ENCODE results near the gene ZBTB44. TPM values are rescaled to one million over a fixed set of nuclear protein-coding genes. Genes with fewer than 3 reads are reported as not detected.
"Not testable (repeated sequence)": the region's sequence is repeated elsewhere in the genome, so short reads cannot be mapped to it uniquely, and the experiment has no call there.

The ZBTB44 gene
- total RNA-seq, 2 donors from 2014 or later = 27.7 to 48.5 TPM

GRCh38 chr11:130194241-130195023 is 120.3 kb downstream of the ZBTB44 start:
- TF ChIP-seq CTCF (IDR thresholded peaks at IDR 0.05) = no peak
- Histone ChIP-seq H3K9me3 (no peaks in the 10 kb centered on the region), H3K36me3 (no peaks in the 10 kb centered on the region), H3K4me3 (no peak overlapping the region), H3K27me3 (no peaks in the 10 kb centered on the region), H3K4me1 (no peaks in the 10 kb centered on the region), H3K27ac (no peak overlapping the region)
- no peak for DNase-seq (ENCODE audit: low spot score)

DNA sequence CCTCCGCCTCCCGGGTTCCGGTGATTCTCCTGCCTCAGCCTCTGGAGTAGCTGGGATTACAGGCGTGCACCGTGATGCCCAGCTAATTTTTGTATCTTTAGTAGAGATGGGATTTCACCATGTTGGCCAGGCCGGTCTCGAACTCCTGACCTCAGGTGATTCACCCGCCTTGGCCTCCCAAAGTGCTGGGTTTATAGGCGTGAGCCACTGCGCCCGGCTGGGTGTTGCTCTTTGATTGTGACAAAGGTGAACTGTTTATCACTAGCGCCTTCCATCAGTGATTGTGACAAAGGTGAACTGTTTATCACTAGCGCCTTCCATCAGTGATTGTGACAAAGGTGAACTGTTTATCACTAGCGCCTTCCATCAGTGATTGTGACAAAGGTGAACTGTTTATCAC is 121.2 kb downstream of the ZBTB44 start:
- not testable (repeated sequence) for DNase-seq (ENCODE audit: low spot score); H3K27ac ChIP-seq; H3K27me3 ChIP-seq; H3K4me3 ChIP-seq; H3K36me3 ChIP-seq; H3K4me1 ChIP-seq; H3K9me3 ChIP-seq

DNA sequence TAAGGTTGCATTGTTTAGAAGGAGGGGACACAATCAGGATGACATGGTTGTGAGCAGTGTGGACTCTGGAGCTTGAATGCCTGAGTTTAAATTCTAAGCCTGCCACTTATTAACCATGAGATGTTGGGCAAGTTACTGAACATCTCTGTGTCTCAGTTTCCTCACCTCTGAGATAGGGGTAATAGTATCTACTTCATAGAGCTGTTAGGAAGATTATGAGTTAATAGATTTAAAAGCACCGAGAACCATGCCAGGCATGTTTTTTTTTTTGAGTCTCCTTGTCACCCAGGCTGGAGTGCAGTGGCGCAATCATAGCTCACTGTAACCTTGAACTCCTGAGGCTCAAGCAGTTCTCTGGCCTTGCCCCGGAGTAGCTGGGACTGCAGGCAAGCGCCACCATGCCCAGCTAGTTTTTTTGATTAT is 121.9 kb downstream of the ZBTB44 start:
- no peak overlapping the region for H3K27ac ChIP-seq
- H3K4me1 ChIP-seq = no peaks in the 10 kb centered on the region
- TF ChIP-seq CTCF (IDR thresholded peaks at IDR 0.05) = no peak
- no peaks in the 10 kb centered on the region for H3K36me3 ChIP-seq
- no peaks in the 10 kb centered on the region for H3K9me3 ChIP-seq
- DNase-seq (ENCODE audit: low spot score) = no peak
- H3K27me3 ChIP-seq = no peaks in the 10 kb centered on the region
- no peak overlapping the region for H3K4me3 ChIP-seq

- Histone ChIP-seq H3K27me3 (no peaks in the 10 kb centered on the region), H3K9me3 (no peaks in the 10 kb centered on the region), H3K36me3 (no peaks in the 10 kb centered on the region), H3K4me3 (no peak overlapping the region), H3K27ac (no peak overlapping the region), H3K4me1 (no peaks in the 10 kb centered on the region)
- TF ChIP-seq CTCF (IDR thresholded peaks at IDR 0.05) = no peak
- no peak for DNase-seq (ENCODE audit: low spot score)
Observed at GRCh38 chr11:130191896-130192295, 122.8 kb downstream of the ZBTB44 start.

DNA sequence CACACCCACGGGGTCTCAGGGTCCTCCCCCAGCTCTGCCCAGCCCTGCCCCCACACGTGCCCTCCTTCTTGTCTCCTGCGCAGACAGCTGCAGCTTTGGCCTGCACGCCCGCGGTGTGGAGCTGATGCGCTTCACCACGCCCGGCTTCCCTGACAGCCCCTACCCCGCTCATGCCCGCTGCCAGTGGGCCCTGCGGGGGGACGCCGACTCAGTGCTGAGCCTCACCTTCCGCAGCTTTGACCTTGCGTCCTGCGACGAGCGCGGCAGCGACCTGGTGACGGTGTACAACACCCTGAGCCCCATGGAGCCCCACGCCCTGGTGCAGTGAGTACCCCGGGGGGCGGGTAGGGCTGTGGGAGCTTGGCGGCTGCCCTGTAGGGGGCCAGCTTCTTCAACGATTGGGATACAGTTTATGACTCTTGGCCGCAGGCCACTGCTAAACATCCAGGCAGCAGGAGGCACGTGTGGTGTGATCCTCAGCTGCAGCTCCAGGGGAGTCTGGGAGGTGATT is 124.3 kb downstream of the ZBTB44 start:
- Histone ChIP-seq H3K9me3 (no peaks in the 10 kb centered on the region), H3K36me3 (no peaks in the 10 kb centered on the region), H3K27ac (no peak overlapping the region), H3K4me1 (no peaks in the 10 kb centered on the region), H3K27me3 (no peaks in the 10 kb centered on the region), H3K4me3 (no peak overlapping the region)
- no peak for DNase-seq (ENCODE audit: low spot score)
- TF ChIP-seq CTCF (IDR thresholded peaks at IDR 0.05) = no peak

DNA sequence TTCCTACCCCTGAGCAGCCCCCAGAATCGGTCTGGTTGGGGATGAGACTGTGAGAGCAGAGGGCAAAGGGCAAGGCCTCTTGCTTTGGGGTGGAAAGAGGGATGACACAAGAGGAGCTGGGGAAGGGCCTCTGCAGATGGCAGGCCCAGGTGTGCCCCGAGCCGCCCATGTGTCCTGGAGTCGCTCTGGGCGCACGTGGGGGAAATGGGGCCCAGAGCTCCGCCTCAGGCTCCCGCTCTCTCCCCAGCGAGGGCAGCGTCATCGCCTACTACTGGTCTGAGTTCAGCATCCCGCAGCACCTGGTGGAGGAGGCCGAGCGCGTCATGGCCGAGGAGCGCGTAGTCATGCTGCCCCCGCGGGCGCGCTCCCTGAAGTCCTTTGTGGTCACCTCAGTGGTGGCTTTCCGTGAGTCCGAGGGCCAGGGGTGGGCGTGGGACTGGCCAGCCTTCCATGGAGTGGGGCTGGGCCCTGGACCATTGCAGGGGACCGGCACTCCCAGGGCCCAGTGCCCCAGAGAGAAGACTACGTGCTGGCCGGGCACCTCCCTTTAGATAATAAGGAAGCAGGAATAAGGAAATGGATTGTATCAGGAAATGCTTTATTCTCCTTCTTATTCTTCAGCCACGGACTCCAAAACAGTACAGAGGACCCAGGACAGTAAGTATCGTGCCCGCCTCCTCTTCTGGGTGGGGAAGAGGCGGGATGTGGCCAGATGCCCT is 125.1 kb downstream of the ZBTB44 start:
- DNase-seq (ENCODE audit: low spot score) = no peak
- H3K27me3 ChIP-seq = no peaks in the 10 kb centered on the region
- no peak overlapping the region for H3K27ac ChIP-seq
- H3K4me1 ChIP-seq = no peaks in the 10 kb centered on the region
- H3K4me3 ChIP-seq = no peak overlapping the region
- TF ChIP-seq CTCF (IDR thresholded peaks at IDR 0.05) = no peak
- no peaks in the 10 kb centered on the region for H3K36me3 ChIP-seq
- no peaks in the 10 kb centered on the region for H3K9me3 ChIP-seq

Data from right atrium auricular region (tissue), 2 donors.